Measurements from ENCODE around the gene AKR7A2.

DNA sequence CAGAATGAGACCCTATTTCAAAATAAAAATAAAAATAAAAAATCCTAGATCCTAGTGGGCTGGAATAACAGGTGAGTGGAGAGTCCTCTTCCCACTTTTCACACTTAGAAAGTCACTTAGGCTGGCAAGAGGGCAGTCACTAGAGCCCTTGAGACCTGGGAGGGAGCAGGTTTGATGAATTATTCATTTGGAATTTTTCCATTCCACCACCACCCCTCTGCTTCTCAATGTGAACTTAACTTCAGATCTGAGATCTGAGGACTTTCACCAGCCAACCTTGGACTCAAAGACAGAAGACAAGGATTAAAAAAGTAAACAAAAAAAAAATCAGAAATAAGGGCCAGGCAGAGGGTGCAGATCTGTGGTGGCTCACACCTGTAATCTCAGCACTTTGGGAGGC is 39.9 kb downstream of the AKR7A2 start:
- TF ChIP-seq, protein P1, sequence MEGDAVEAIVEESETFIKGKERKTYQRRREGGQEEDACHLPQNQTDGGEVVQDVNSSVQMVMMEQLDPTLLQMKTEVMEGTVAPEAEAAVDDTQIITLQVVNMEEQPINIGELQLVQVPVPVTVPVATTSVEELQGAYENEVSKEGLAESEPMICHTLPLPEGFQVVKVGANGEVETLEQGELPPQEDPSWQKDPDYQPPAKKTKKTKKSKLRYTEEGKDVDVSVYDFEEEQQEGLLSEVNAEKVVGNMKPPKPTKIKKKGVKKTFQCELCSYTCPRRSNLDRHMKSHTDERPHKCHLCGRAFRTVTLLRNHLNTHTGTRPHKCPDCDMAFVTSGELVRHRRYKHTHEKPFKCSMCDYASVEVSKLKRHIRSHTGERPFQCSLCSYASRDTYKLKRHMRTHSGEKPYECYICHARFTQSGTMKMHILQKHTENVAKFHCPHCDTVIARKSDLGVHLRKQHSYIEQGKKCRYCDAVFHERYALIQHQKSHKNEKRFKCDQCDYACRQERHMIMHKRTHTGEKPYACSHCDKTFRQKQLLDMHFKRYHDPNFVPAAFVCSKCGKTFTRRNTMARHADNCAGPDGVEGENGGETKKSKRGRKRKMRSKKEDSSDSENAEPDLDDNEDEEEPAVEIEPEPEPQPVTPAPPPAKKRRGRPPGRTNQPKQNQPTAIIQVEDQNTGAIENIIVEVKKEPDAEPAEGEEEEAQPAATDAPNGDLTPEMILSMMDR (conservative IDR thresholded peaks at IDR 0.05 in 1 of 2, IDR thresholded peaks at IDR 0.05 in 1 of 2; ENCODE audit: extremely low read depth in 1 of 2, insufficient read depth in 1 of 2, low read depth in 1 of 2, low read length in 2 of 2), result no peak
- no peak for TF ChIP-seq EZH2 (IDR thresholded peaks at IDR 0.05; ENCODE audit: borderline replicate concordance, low read length)
